ENCODE measurements around the gene KRTAP21-3.
"Not testable (repeated sequence)": the region's sequence is repeated elsewhere in the genome, so short reads cannot be mapped to it uniquely, and the experiment has no call there.

Gene KRTAP21-3

DNA sequence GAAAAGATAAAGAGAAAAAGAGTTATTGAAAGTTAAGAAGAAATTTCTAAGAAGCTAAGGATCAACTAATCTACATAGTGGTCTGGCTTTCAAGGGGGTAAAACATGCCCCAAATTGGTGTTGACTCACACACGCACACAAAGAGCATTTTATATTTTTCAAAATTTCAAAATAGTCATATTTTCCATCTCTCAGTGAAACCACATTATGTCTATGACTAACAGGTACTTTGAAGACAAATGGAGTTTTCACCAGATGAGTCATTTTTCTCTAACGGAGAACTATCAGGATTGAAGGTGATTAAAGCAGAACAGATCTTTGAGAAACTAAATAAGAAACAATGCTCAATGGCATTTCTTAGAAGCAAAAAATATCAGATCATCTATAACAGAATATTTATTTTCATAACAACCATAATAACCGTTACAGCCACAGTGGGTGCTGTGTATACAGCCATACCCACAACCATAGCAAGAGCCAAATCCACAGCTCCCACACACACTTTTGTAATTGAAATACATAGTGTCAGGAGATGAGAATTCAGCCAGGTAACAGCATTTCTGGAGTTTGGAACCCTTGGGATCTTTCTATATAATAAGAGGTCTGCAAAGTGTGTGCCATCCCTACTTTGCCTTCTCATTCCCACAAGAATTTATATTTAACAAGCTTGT lies at the start of gene KRTAP21-3:
TSS of gene KRTAP21-3 (minus strand) at position 539 of the 671 bp plus-strand sequence. CDS start at position 521, 18 bp downstream.
- no peak for DNase-seq (ENCODE audit: low read depth, low spot score)

- DNase-seq (ENCODE audit: low read depth, low spot score), result no peak
Observed at GRCh38 chr21:30760776-30761175, 42.2 kb upstream of the KRTAP21-3 start.

DNA sequence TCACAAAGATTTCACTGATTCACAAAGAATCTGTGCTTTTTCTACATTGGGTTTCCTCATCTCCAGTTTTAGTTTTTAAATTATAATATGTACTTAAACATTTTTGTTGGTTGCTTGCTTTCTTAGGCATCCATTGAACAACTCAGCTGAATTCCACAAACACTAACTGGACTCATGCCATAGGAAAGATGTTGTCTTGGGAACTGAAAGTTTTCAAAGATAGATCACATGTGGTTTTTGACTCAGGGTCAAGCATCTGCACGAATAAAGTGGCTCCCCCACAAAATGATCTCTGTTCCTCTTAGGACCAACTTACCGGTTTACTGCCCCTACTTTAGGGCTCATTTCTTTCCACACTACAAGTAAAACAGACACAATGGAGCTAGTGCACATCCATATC lies 39.7 kb upstream of the KRTAP21-3 start:
- DNase-seq (ENCODE audit: low read depth, low spot score), result no peak

GRCh38 chr21:30755328-30755727 lies 36.8 kb upstream of the KRTAP21-3 start, which contains the start of gene KRTAP21-1:
KRTAP21-1 (minus strand) TSS chr21:30755428; CDS start chr21:30755378, 50 bp downstream.
- not testable (repeated sequence) for DNase-seq (ENCODE audit: low read depth, low spot score)

GRCh38 chr21:30747159-30747558 lies 28.6 kb upstream of the KRTAP21-3 start, which contains the start of gene KRTAP21-2:
KRTAP21-2 (minus strand) TSS chr21:30747259; CDS start chr21:30747202, 57 bp downstream.
- DNase-seq (ENCODE audit: low read depth, low spot score), result no peak

- DNase-seq (ENCODE audit: low read depth, low spot score), result no peak
Observed at GRCh38 chr21:30740462-30740861, 21.9 kb upstream of the KRTAP21-3 start.

- DNase-seq (ENCODE audit: low read depth, low spot score), result no peak
Observed at GRCh38 chr21:30733026-30733425, 14.4 kb upstream of the KRTAP21-3 start.

DNA sequence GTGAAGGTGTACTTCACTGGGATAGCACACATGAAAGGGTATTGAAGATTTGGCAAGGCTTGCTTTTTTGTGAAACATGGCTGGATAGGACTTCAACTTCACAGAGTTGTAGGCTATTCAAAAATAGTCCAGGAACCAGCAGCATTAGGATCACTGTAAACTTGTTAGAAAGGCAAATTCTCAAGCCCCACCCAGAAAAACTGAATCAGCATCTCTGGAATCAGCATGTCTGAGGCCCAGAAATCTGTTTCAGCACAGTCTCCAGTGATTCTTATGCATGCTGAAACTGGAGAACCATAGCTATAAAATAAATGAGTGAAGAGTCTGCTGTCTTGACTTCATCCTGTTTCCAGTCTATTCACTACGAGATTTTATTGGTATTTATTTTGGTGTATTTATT lies 8.1 kb upstream of the KRTAP21-3 start:
- no peak for DNase-seq (ENCODE audit: low read depth, low spot score)

DNA sequence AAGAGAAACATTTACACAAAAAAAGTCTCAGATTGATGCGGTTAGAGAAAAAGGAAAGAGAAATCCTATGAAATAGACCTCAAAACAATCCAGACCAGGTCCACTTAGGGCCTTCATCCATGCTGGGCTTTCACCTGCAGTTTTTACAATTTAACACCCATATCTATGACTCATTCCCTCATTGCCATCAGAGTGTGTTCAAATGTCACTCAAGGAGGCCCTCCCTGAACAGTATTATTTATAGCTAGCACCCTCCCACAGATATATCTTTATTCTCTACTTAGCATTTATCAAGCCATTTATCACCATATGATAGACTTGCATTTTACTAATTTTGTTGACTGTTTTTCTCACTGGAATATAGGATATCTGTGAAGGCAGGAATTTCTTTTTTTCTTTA lies 824 bp upstream of the KRTAP21-3 start:
- DNase-seq (ENCODE audit: low read depth, low spot score), result no peak

DNA sequence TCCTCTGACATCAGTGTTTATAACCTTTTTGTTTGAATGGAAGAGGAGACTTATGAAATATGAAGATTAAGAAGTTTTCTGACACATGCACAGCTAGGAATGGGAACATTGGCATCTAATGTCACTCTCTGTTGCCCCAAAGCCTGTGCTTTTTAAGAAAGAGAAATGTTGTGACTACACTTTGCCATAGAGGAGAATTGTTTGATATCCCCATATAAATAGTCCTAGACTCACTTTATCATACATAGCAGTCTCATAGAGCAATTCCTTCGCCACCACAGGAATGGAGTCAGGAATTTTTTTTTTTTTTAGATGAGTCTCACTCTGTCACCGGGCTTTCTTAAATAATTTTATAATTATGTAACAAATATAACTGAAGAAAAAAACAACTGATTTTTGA lies 1.5 kb downstream of the KRTAP21-3 start:
- no peak for DNase-seq (ENCODE audit: low read depth, low spot score)

DNA sequence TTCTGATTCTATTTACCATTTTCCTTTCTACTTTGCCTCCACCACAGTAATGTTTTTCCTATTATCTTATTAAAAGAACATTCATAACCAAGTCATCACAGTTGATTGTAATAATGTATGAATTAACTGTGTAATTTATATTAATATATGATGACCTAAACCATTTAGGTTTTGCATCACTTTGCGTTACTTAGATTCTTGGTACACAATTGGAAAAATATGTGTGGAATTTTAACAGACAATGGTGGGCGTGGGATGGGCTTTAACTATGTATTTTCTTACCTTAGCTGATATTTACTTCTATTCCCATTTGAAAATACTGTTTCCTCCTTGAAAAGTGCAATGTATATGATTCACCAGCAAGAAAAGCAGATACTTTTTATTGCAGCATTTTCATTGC lies 3.6 kb downstream of the KRTAP21-3 start:
- no peak for DNase-seq (ENCODE audit: low read depth, low spot score)

DNA sequence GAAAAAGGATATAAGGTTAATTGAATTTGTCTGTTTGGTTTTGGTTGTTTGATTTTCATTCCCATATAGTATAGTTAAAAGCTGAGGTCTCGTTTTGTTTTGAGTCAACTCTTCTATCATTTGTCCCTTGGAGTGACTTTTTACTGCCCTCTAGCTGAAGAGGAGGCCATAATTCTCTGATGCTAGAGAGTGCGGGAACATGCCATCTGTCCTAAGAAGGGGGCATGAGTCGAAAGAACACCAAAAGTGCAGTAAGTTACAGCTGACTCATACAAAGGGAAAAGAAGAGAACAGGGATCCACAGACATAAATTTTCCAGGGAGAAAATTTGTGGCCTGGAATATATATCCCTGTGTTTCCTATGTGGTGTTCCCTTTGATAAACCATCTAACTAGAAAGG lies 4.1 kb downstream of the KRTAP21-3 start:
- DNase-seq (ENCODE audit: low read depth, low spot score), result no peak

DNA sequence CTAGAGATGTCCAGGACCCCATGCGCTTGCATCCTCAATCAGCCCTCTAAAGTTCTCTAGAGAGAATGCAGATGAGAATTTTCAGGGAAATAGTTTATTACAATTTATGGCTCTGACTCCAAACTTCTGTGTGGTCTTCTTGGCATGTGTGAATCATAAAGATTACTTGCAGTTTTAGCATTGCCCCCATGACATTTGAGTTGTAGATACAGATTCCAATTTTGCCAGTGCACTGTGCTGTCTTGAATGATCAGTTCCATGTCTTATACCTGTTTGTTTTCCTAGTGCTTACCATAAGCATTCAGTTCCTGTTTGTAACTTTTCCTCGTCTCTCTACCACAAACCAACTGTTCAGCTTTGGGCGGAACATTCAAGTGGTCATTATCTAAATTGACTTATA lies 4.8 kb downstream of the KRTAP21-3 start:
- DNase-seq (ENCODE audit: low read depth, low spot score), result no peak

- DNase-seq (ENCODE audit: low read depth, low spot score), result no peak
Observed at GRCh38 chr21:30710499-30710898, 8.1 kb downstream of the KRTAP21-3 start.

DNA sequence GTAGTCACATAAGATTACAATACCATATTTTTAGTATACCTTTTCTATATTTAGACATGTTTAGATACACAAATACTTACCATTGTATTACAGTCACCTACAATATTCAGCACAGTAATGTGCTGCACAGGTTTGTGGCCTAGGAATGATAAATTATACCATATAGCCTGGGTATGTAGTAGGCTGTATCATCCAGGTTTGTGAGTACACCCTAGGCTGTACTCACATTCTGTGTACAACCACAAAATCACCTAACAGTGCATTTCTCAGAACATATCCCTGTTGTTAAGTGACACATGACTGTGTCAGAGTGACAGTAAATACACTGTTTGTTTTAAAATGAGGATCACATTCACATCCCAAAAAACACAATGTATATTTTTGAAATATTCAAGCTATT lies 11.2 kb downstream of the KRTAP21-3 start:
- DNase-seq (ENCODE audit: low read depth, low spot score), result no peak

DNA sequence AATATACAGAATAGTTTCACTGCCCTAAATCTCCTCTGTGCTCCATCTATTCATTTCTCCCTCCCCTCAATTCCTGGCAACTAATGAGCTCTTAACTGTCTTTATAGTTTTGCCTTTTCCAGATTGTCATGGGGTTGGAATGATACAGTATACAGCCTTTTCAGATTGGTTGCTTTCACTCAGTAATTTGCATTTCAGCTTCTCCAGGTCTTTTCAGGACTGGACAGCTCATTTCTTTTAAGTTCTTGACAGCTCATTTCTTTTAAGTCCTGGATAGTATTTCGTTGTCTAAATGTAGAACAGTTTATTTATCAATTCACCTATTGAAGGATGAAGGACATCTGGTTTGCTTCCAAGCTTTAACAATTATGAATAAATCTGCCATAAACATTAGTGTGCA lies 22.6 kb downstream of the KRTAP21-3 start:
- DNase-seq (ENCODE audit: low read depth, low spot score), result no peak

GRCh38 chr21:30689822-30690221 lies 28.8 kb downstream of the KRTAP21-3 start:
- DNase-seq (ENCODE audit: low read depth, low spot score), result no peak

- DNase-seq (ENCODE audit: low read depth, low spot score), result no peak
Observed at GRCh38 chr21:30684506-30684905, 34.1 kb downstream of the KRTAP21-3 start.

DNA sequence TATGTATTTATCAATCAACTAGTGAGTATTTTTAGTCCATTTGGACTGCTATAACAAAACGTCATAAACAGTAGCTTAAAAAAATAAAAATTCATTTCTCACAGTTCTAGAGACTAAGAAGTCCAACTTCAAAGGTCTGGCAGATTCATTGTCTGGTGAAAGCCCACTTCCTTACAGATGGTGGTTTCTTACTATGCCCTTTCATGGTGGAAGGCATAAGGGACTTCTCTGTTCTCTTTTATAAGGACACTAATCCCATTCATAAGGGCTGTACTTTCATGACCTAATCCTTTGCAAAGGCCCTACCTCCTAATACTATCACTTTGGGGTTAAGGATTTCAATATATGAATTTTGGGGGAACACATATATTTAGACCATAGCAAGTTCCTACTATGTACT lies 38.0 kb downstream of the KRTAP21-3 start:
- no peak for DNase-seq (ENCODE audit: low read depth, low spot score)

DNA sequence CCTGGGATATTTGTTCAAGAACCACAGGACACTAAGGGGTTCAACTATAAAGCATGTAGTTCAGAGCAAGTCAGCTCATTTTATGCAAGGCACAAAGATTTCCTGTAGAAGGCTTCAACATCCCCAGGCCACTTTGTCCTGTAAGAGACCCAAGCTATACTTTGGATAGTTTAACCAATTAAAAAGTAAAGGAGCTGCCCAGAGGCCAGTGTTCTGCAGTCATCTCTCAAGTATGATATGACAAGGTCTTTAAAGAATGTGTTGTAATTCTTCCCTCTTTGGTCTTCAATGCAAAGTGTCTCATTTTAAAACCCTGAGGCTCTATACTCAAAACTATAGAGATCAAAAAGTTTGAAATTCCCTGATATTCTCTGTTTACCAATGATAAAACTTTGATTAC lies 41.8 kb downstream of the KRTAP21-3 start:
- DNase-seq (ENCODE audit: low read depth, low spot score), result no peak

- no peak for DNase-seq (ENCODE audit: low read depth, low spot score)
Observed at GRCh38 chr21:30674312-30674711, 44.3 kb downstream of the KRTAP21-3 start.

- DNase-seq (ENCODE audit: low read depth, low spot score), result no peak
Observed at GRCh38 chr21:30672985-30673650, 45.5 kb downstream of the KRTAP21-3 start.

- no peak for DNase-seq (ENCODE audit: low read depth, low spot score)
Observed at GRCh38 chr21:30668776-30669175, 49.8 kb downstream of the KRTAP21-3 start.

All from ELF-1 (cell line).